GM12875 (cell line): ENCODE data around the gene PRKCA.

Experiments used
- H3K4me3 ChIP-seq: one replicate; pipeline ENCODE4 v1.5.1; 2011; ENCODE audit warnings: low read depth, low read length, control low read depth
- TF ChIP-seq, protein P1 (sequence below): IDR thresholded peaks from 2 replicates; pipeline ENCODE4 v1.5.1; 2011; ENCODE audit warnings: low read depth, mild to moderate bottlenecking, control low read depth, inconsistent platforms, low read length, moderate library complexity, borderline replicate concordance; ENCODE audit not compliant: insufficient read depth

The PRKCA gene

DNA sequence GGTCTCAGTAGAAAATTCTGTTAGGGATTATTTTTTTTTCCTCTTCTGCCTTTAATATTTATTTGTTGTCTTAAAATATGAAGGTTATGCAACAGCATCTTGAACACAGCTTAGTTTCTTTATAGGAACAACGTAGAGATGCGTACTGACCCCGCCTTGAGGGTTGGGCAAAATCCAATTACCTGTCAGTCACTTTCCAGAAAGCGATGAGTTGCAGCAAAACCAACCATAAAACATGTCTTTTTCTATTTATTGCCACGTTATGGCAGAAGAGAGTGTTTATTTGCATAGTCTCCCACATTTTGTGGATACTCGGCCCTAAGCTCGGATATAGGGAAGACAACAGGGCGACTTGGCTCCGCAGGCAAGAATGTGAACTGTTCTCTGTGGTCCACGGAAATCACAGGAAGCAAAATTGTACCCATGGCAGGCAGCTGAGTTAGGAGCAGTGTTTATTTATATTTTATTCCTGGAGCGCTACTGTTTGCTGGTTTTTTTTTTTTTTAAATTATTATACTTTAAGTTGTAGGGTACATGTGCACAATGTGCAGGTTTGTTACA lies 488.2 kb downstream of the PRKCA start:
- no peak overlapping the region for H3K4me3 ChIP-seq
- TF ChIP-seq, protein P1, sequence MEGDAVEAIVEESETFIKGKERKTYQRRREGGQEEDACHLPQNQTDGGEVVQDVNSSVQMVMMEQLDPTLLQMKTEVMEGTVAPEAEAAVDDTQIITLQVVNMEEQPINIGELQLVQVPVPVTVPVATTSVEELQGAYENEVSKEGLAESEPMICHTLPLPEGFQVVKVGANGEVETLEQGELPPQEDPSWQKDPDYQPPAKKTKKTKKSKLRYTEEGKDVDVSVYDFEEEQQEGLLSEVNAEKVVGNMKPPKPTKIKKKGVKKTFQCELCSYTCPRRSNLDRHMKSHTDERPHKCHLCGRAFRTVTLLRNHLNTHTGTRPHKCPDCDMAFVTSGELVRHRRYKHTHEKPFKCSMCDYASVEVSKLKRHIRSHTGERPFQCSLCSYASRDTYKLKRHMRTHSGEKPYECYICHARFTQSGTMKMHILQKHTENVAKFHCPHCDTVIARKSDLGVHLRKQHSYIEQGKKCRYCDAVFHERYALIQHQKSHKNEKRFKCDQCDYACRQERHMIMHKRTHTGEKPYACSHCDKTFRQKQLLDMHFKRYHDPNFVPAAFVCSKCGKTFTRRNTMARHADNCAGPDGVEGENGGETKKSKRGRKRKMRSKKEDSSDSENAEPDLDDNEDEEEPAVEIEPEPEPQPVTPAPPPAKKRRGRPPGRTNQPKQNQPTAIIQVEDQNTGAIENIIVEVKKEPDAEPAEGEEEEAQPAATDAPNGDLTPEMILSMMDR = no peak

DNA sequence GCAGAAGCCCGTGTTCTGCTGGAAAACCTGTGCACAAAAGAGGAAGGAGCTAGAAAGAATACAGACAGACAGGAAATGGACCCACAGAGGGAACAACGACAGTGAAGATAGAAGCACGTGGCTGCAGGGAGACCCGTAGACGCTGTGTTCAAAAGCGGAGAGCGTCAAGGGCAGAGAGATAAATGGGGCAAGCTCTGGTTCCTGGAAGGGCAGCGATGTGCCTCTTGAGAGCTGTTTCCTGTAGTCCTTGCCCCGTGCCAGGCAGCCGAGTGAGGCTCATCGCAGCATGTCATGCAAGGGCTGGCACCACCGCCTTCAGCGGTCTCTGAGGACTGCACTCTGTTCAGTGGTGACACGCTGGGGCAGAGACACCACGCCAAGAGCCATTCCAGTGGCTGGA lies 488.9 kb downstream of the PRKCA start:
- no peak overlapping the region for H3K4me3 ChIP-seq
- TF ChIP-seq, protein P1 = no peak

DNA sequence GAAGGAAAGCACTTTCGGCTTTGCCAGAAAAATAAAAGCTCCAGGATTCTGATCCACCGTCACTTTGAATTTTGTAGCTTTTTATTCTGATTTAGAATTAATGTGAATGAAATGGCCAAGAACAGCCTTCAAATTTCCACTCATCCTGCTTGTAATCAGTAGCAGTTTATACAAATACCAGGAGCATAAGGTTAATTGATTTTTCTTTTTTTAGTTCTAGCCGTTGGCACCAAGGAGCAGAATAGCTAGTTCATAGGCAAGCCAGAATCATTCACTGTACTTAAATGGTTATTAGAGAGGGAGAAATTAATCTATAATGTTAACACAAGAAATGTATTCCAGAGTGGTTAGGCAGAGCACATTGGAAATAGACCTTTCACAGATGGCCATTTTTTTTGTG lies 491.4 kb downstream of the PRKCA start:
- no peak overlapping the region for H3K4me3 ChIP-seq
- TF ChIP-seq, protein P1 = no peak

DNA sequence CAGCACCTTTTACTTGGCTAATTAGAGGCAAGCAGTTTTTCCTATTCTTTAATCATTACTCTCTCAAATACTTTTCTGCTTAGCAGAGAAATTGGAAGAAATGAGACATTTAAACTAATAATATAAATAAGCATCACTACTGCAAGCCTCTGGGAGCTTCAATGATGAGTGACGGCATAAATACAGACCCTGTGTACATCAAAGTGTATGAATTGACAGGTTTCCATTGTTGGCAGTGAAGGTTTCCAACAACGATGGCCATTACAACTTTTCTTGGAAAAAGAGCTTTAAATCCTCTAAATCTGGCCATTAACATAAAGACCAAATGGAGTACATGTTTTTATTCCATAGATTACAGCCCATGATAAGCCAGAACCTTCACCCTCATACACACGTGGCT lies 493.1 kb downstream of the PRKCA start:
- TF ChIP-seq, protein P1 = no peak
- no peak overlapping the region for H3K4me3 ChIP-seq

DNA sequence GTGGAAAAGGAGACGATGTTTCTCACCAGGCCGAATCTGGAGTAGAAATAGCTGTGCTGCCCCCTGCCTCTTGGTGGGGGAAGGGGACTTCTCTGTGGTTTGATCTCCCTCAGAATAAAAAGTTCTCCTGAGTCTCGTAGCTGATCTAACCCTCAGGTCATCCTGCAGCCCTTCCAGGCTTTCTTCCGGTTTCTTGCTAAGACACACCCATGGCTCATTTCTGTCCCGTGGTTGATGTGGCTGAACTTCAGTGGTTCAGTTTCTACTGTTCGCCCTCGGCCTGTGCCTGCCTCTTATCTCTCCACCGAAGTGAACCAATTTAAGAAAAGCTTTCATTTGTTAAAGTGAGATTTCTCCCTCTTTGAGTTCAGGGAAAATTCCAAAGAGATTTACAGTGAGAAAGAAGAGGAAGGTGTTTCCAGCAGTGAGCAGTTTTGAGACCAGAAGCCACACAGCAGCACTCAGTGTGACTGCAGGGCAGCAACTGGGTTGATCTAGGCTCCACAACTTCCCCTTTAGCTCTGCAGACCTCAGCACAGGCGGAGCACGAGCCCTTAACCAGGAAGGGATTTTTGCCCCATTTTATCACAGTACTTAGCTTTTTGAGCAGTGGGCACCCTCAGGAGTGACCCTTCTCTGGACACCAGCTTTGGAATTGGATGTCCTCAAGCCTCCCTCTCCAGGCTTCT lies 497.6 kb downstream of the PRKCA start:
- H3K4me3 ChIP-seq = no peak overlapping the region
- TF ChIP-seq, protein P1 = no peak

DNA sequence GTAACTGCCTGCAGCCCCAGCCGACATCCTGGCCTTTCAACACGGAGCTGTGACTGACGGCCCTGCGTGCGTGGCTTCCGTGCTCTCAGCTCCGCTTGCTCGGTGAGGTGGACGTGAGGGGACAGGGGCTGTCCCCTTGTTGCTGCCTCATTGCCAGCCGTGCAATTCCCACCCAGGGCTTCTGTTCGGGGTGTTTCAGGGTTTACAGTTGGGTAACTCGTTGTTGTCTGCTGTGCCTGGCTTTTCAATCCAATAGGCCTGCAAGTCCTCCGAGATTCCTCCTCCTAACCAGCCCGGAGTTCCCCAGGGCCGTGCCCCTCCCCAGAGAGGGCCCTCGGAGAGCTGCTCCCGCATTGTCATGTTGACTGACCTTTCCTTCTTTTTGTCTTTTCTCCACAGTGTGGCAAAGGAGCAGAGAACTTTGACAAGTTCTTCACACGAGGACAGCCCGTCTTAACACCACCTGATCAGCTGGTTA lies 501.1 kb downstream of the PRKCA start:
- H3K4me3 ChIP-seq = no peak overlapping the region
- TF ChIP-seq, protein P1 = no peak

DNA sequence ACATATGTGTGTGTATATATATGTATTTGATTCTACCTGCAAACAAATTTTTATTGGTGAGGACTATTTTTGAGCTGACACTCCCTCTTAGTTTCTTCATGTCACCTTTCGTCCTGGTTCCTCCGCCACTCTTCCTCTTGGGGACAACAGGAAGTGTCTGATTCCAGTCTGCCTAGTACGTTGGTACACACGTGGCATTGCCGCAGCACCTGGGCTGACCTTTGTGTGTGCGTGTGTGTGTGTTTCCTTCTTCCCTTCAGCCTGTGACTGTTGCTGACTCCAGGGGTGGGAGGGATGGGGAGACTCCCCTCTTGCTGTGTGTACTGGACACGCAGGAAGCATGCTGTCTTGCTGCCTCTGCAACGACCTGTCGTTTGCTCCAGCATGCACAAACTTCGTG lies 503.2 kb downstream of the PRKCA start:
- TF ChIP-seq, protein P1 = no peak
- no peak overlapping the region for H3K4me3 ChIP-seq
